Testis (tissue), 3 donors: Measurements from ENCODE around the gene MYO9B. TPM values are rescaled to one million over a fixed set of nuclear protein-coding genes. Genes with fewer than 3 reads are reported as not detected.

Experiments
- DNase-seq: peaks from one replicate; pipeline ENCODE4 v3.0.0-alpha.2; 2019
- H3K27ac ChIP-seq, 2 donors: fragments of 200-600 bp; sonication (generic); one replicate each; pipeline ENCODE4 v1.5.1; 2019
- H3K27me3 ChIP-seq: fragments of 200-600 bp; sonication (generic); one replicate; pipeline ENCODE4 v1.5.1; 2019
- H3K36me3 ChIP-seq: fragments of 200-600 bp; sonication (generic); one replicate; pipeline ENCODE4 v1.5.1; 2017; ENCODE audit warnings: low read depth; ENCODE audit errors: missing control alignments
- H3K4me1 ChIP-seq: fragments of 200-600 bp; sonication (generic); one replicate; pipeline ENCODE4 v1.5.1; 2019
- H3K4me3 ChIP-seq, 2 donors: fragments of 200-600 bp; sonication (generic); one replicate each; pipeline ENCODE4 v1.5.1; 2017 to 2019
- H3K9me3 ChIP-seq: fragments of 200-600 bp; sonication (generic); one replicate; pipeline ENCODE4 v1.5.1; 2017
- CTCF ChIP-seq, 3 experiments: fragments of 450-650 bp in 2 of 3; fragments of 200-600 bp in 1 of 3; sonication (generic) in 1 of 3; IDR thresholded peaks; one replicate each; pipeline ENCODE4 v1.5.1; 2016 to 2019; ENCODE audit warnings: antibody characterized with exemption in 3 of 3, mild to moderate bottlenecking in 2 of 3, moderate library complexity in 1 of 3
- POLR2A ChIP-seq: fragments of 450-650 bp; IDR thresholded peaks from one replicate; pipeline ENCODE4 v1.6.1; 2017; ENCODE audit warnings: antibody characterized with exemption, mild to moderate bottlenecking, moderate library complexity
- WGBS, 2 donors: methylation state at CpG; one replicate each; pipeline ENCODE4 v1.1.5; 2018; 5-methylcytosine and 5-hydroxymethylcytosine counted together
- intact Hi-C: fragments of 100-400 bp; cut with DNase I; formaldehyde crosslinking; loops from one replicate; pipeline ENCODE4 v1.15.1; 2023; ENCODE audit warnings: low total_unique reads
- polyA plus RNA-seq: library from polyadenylated mRNA; stranded (reverse); fragments of 350-450 nt; fragmentation: Illumina TruSeq; extraction: RNeasy Lipid Tissue Mini Kit (QIAGEN cat#74804); gene quantifications from one replicate; pipeline ENCODE4 v1.2.3, GENCODE V29; 2014; ENCODE audit warnings: low read depth, low replicate concordance; ENCODE audit not compliant: insufficient read depth
- total RNA-seq, 2 donors: library from RNA; depleted of rRNA; stranded (reverse); fragments of >200 nt; gene quantifications; one replicate each; pipeline ENCODE4 v1.2.3, GENCODE V29; 2016

Gene MYO9B
- total and polyA plus RNA-seq, 3 donors from 2014 or later, result 121 to 407 (median 407) TPM

- WGBS, 2 donors, result 73 to 86% methylated on average over 17 to 18 of the region's 18 CpGs
- TF ChIP-seq POLR2A (no peak), CTCF (IDR thresholded peaks at IDR 0.05) (no peak)
- Histone ChIP-seq H3K36me3 (no peaks in the 10 kb centered on the region), H3K4me1 (no peaks in the 10 kb centered on the region), H3K27me3 (no peaks in the 10 kb centered on the region), H3K4me3 (no peak overlapping the region), H3K9me3 (no peaks in the 10 kb centered on the region), H3K27ac (no peak overlapping the region)
- intact Hi-C loops, result no loop called here
- DNase-seq, result no peak
These were observed 179.6 kb downstream of the MYO9B start for GRCh38 chr19:17255150-17255621.

GRCh38 chr19:17256130-17256529, 180.6 kb downstream of the MYO9B start:
- DNase-seq, result no peak
- H3K36me3 ChIP-seq, result no peaks in the 10 kb centered on the region
- intact Hi-C loops, result no loop called here
- H3K9me3 ChIP-seq, result no peaks in the 10 kb centered on the region
- 84 to 89% methylated on average over 3 of the region's 3 CpGs for WGBS, 2 donors
- no peak overlapping the region for H3K27ac ChIP-seq
- H3K27me3 ChIP-seq, result no peaks in the 10 kb centered on the region
- no peak for TF ChIP-seq CTCF (IDR thresholded peaks at IDR 0.05)
- no peak for TF ChIP-seq POLR2A
- H3K4me3 ChIP-seq, result no peak overlapping the region
- H3K4me1 ChIP-seq, result no peaks in the 10 kb centered on the region

GRCh38 chr19:17259118-17259780, 183.7 kb downstream of the MYO9B start:
- TF ChIP-seq CTCF (IDR thresholded peaks at IDR 0.05) (no peak), POLR2A (no peak)
- no peak overlapping the region for H3K27ac ChIP-seq
- no peak for DNase-seq
- H3K27me3 ChIP-seq, result no peaks in the 10 kb centered on the region
- no peaks in the 10 kb centered on the region for H3K9me3 ChIP-seq
- intact Hi-C loops, result no loop called here
- no peak overlapping the region for H3K4me3 ChIP-seq
- no peaks in the 10 kb centered on the region for H3K4me1 ChIP-seq
- no peaks in the 10 kb centered on the region for H3K36me3 ChIP-seq
- WGBS, 2 donors, result 94% methylated on average over 6 to 9 of the region's 9 CpGs

- DNase-seq, result no peak
- H3K9me3 ChIP-seq, result no peaks in the 10 kb centered on the region
- intact Hi-C loops, result no loop called here
- no peak overlapping the region for H3K27ac ChIP-seq
- H3K36me3 ChIP-seq, result no peaks in the 10 kb centered on the region
- no peaks in the 10 kb centered on the region for H3K27me3 ChIP-seq
- TF ChIP-seq POLR2A (no peak), CTCF (IDR thresholded peaks at IDR 0.05) (no peak)
- H3K4me3 ChIP-seq, result no peak overlapping the region
- no peaks in the 10 kb centered on the region for H3K4me1 ChIP-seq
- 64 to 86% methylated on average over 1 of the region's 1 CpG for WGBS, 2 donors
These were observed 184.4 kb downstream of the MYO9B start for GRCh38 chr19:17259934-17260333.

- H3K36me3 ChIP-seq, result no peaks in the 10 kb centered on the region
- no peak overlapping the region for H3K4me3 ChIP-seq
- TF ChIP-seq POLR2A (no peak), CTCF (IDR thresholded peaks at IDR 0.05) (peak; percentile 50 to 73 (median 67))
- intact Hi-C loops, result no loop called here
- DNase-seq, result peak; percentile 82
- no peak overlapping the region for H3K27ac ChIP-seq
- no peaks in the 10 kb centered on the region for H3K4me1 ChIP-seq
- no peaks in the 10 kb centered on the region for H3K27me3 ChIP-seq
- 21 to 24% methylated on average over 15 of the region's 15 CpGs for WGBS, 2 donors
- no peaks in the 10 kb centered on the region for H3K9me3 ChIP-seq
These were observed 185.3 kb downstream of the MYO9B start for GRCh38 chr19:17260842-17261325.
